Kidney (tissue), 14 donors: ENCODE data around the gene SNTG2. TPM values are rescaled to one million over a fixed set of nuclear protein-coding genes. Genes with fewer than 3 reads are reported as not detected.

Source experiments
- DNase-seq, 5 donors: peaks; one replicate each; pipeline ENCODE4 v3.0.0-alpha.2; 2013 to 2020
- FAIRE-seq: peaks from 2 replicates; lab custom pipeline; 2012; peaks lifted over from hg19 to GRCh38; lab: Jason Lieb, UNC
- H3K27ac ChIP-seq, 2 donors: one replicate each; pipeline ENCODE4 v1.7.0; 2013; ENCODE audit warnings: low read depth in 2 of 2, low read length in 2 of 2, inconsistent platforms in 1 of 2
- H3K27me3 ChIP-seq: one replicate; pipeline ENCODE4 v1.7.1; 2013; ENCODE audit warnings: low read length, inconsistent platforms; ENCODE audit not compliant: control insufficient read depth, insufficient read depth
- H3K36me3 ChIP-seq, 3 donors: one replicate each; pipeline versions ENCODE4 v1.7.0 to v1.7.1; 2013; ENCODE audit warnings: low read length in 3 of 3, control low read depth in 1 of 3, inconsistent platforms in 1 of 3; ENCODE audit not compliant: insufficient read depth in 3 of 3, control insufficient read depth in 2 of 3
- H3K4me1 ChIP-seq, 3 donors: one replicate each; pipeline versions ENCODE4 v1.7.0 to v1.7.1; 2013; ENCODE audit warnings: low read length in 3 of 3, inconsistent platforms in 1 of 3, low read depth in 1 of 3; ENCODE audit not compliant: control insufficient read depth in 2 of 3, insufficient read depth in 2 of 3
- H3K4me3 ChIP-seq, 3 donors: one replicate each; pipeline versions ENCODE4 v1.7.0 to v1.8.1; 2013; ENCODE audit warnings: low read length in 3 of 3, control low read depth in 1 of 3, inconsistent platforms in 1 of 3
- H3K9ac ChIP-seq, 3 donors: one replicate each; pipeline versions ENCODE4 v1.7.0 to v1.7.1; 2013; ENCODE audit warnings: low read length in 3 of 3, control low read depth in 1 of 3, inconsistent platforms in 1 of 3
- H3K9me3 ChIP-seq, 3 donors: one replicate each; pipeline versions ENCODE4 v1.7.0 to v1.7.1; 2013; ENCODE audit warnings: low read length in 3 of 3, control low read depth in 1 of 3, inconsistent platforms in 1 of 3; ENCODE audit not compliant: control insufficient read depth in 2 of 3, insufficient read depth in 1 of 3
- CTCF ChIP-seq: IDR thresholded peaks from 3 replicates; pipeline ENCODE4 v1.5.1; 2012; ENCODE audit warnings: mild to moderate bottlenecking, moderate library complexity, borderline replicate concordance; ENCODE audit not compliant: insufficient read depth; ENCODE audit errors: extremely low read depth
- intact Hi-C: fragments of 100-400 bp; cut with DNase I; formaldehyde crosslinking; loops from one replicate; pipeline ENCODE4 v1.11.1; 2022
- polyA plus RNA-seq: library from polyadenylated mRNA; stranded (reverse); fragments of 350-450 nt; fragmentation: Illumina TruSeq; extraction: RNeasy Lipid Tissue Mini Kit (QIAGEN cat#74804); gene quantifications from one replicate; pipeline ENCODE4 v1.2.3, GENCODE V29; 2014; ENCODE audit warnings: low read depth, low replicate concordance; ENCODE audit not compliant: insufficient read depth
- total RNA-seq: library from RNA; stranded (reverse); fragmentation: NEBNext Ultra II Directional; extraction: Animal tissue kit (Norgen Biotek cat#: 25700); gene quantifications from one replicate; pipeline ENCODE4 v1.2.1, GENCODE V29; 2021
- donor health status: control.
- donor health status: control.
- donor health status: control.
- donor health status: control.
- donor health status: control.
- donor health status: DM: yes; HTN: yes; CAD: no.
- donor health status: Normal renal cell carcinoma (clear cell type).

SNTG2 gene
- total and polyA plus RNA-seq, 2 donors from 2014 or later = 2.2 TPM; not detected in 1

GRCh38 chr2:1233281-1233680, 282.6 kb downstream of the SNTG2 start:
- intact Hi-C loops = no loop called here
- Histone ChIP-seq H3K27me3 (no peaks in the 10 kb centered on the region), H3K4me1 (peaks cover 0 to 2% (median 0%) of the 10 kb centered on the region in 3 donors), H3K9ac (no peak overlapping the region), H3K4me3 (no peak overlapping the region), H3K36me3 (no peaks in the 10 kb centered on the region), H3K9me3 (no peaks in the 10 kb centered on the region), H3K27ac (no peak overlapping the region)
- DNase-seq (peak in 1 of 5 donors; percentile 83), FAIRE-seq (no peak)
- no peak for TF ChIP-seq CTCF

- Histone ChIP-seq H3K4me1 (peaks cover 0 to 2% (median 0%) of the 10 kb centered on the region in 3 donors), H3K4me3 (no peak overlapping the region), H3K27me3 (no peaks in the 10 kb centered on the region), H3K9ac (no peak overlapping the region), H3K36me3 (no peaks in the 10 kb centered on the region), H3K9me3 (no peaks in the 10 kb centered on the region), H3K27ac (no peak overlapping the region)
- no peak for FAIRE-seq
- peak in 3 of 5 donors; percentile 10 to 48 (median 37) for DNase-seq
- intact Hi-C loops = no loop called here
- TF ChIP-seq CTCF = no peak
These were observed 284.2 kb downstream of the SNTG2 start for GRCh38 chr2:1234731-1235308.

DNA sequence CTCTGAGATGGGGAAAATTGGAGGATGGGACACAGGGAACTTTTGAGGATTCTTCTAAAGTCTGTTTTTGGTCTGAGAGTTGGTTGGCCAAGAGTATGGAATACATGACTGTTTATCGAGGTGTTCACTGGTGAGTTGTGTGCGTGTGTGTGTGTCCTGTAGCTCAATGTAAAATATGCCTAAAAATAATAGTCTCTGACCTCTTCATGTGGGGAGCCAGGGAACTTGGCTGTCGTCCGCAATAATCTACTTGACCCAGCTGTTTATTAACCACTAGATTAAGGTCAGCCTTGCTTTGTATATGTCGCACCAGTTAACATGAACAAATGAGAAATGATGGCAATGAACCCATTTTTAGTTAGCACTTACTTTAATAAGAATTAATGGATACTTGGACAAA, 285.2 kb downstream of the SNTG2 start:
- no peaks in the 10 kb centered on the region for H3K36me3 ChIP-seq
- DNase-seq (no peak), FAIRE-seq (no peak)
- H3K27ac ChIP-seq = no peak overlapping the region
- intact Hi-C loops = no loop called here
- H3K9ac ChIP-seq = no peak overlapping the region
- no peaks in the 10 kb centered on the region for H3K9me3 ChIP-seq
- H3K4me3 ChIP-seq = no peak overlapping the region
- TF ChIP-seq CTCF = no peak
- no peaks in the 10 kb centered on the region for H3K27me3 ChIP-seq
- H3K4me1 ChIP-seq = peaks cover 0 to 2% (median 0%) of the 10 kb centered on the region in 3 donors

DNA sequence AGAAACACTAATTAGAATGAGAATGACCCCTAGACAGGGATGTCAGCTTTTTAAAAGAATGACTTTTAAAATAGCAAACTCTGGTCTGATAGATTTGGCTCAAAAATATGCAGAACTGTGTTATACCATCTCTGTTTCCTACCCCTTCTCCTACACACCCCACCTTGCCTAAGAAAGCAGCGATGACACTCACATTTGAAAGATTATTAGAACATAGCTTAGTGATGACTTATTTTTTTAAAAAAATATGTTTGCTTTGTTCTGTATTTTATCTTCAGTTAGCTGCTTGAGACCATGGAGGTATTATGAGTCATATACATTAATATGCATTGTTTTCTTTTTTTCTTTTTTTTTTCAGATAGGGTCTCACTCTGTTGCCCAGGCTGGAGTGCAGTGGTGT, 286.0 kb downstream of the SNTG2 start:
- H3K27ac ChIP-seq = no peak overlapping the region
- peaks cover 0 to 2% (median 0%) of the 10 kb centered on the region in 3 donors for H3K4me1 ChIP-seq
- H3K9ac ChIP-seq = no peak overlapping the region
- H3K27me3 ChIP-seq = no peaks in the 10 kb centered on the region
- no peak overlapping the region for H3K4me3 ChIP-seq
- DNase-seq (no peak), FAIRE-seq (no peak)
- H3K36me3 ChIP-seq = no peaks in the 10 kb centered on the region
- intact Hi-C loops = no loop called here
- no peak for TF ChIP-seq CTCF
- no peaks in the 10 kb centered on the region for H3K9me3 ChIP-seq
